MM.1S (cell line): ENCODE measurements around the gene RIOK3.

Source experiments
- DNase-seq: peaks from one replicate; pipeline ENCODE4 v3.0.0-alpha.2; 2015
- H2AFZ ChIP-seq: fragments of 300-600 bp; sonication (generic); 2 replicates; pipeline ENCODE4 v1.6.0; 2016; ENCODE audit warnings: antibody characterized with exemption, low read length
- H3F3A ChIP-seq: fragments of 300-600 bp; sonication (generic); 2 replicates; pipeline ENCODE4 v1.6.1; 2016; ENCODE audit warnings: mild to moderate bottlenecking, antibody characterized with exemption, low read length, moderate library complexity, mixed read lengths; ENCODE audit not compliant: insufficient read depth
- H3K27ac ChIP-seq: fragments of 300-600 bp; sonication (generic); 2 replicates; pipeline ENCODE4 v1.5.1; 2016; ENCODE audit warnings: mild to moderate bottlenecking, low read length
- H3K27me3 ChIP-seq: fragments of 300-600 bp; sonication (generic); replicated peaks from 2 replicates; pipeline ENCODE4 v1.6.0; 2016; ENCODE audit warnings: low read length; ENCODE audit not compliant: insufficient read depth
- H3K36me3 ChIP-seq: fragments of 300-600 bp; sonication (generic); replicated peaks from 2 replicates; pipeline ENCODE4 v1.6.1; 2016; ENCODE audit warnings: mild to moderate bottlenecking, low read length, mixed read lengths; ENCODE audit not compliant: insufficient read depth
- H3K4me1 ChIP-seq: fragments of 300-600 bp; sonication (generic); 2 replicates; pipeline ENCODE4 v1.6.1; 2016; ENCODE audit warnings: low read length, mixed read lengths
- H3K4me2 ChIP-seq: fragments of 300-600 bp; sonication (generic); 2 replicates; pipeline ENCODE4 v1.6.0; 2016; ENCODE audit warnings: low read depth, low read length
- H3K4me3 ChIP-seq: fragments of 300-600 bp; sonication (generic); 2 replicates; pipeline ENCODE4 v1.5.1; 2016; ENCODE audit warnings: low read length, mixed read lengths
- H3K79me2 ChIP-seq: fragments of 300-600 bp; sonication (generic); 2 replicates; pipeline ENCODE4 v1.6.1; 2016; ENCODE audit warnings: mixed run types, low read length, mixed read lengths
- H3K9ac ChIP-seq: fragments of 300-600 bp; sonication (generic); 2 replicates; pipeline ENCODE4 v1.6.1; 2016; ENCODE audit warnings: low read length, mixed read lengths
- H3K9me2 ChIP-seq: fragments of 300-600 bp; sonication (generic); replicated peaks from 2 replicates; pipeline ENCODE4 v1.6.1; 2016; ENCODE audit warnings: mild to moderate bottlenecking, low read length, mixed read lengths; ENCODE audit not compliant: insufficient read depth
- H3K9me3 ChIP-seq: fragments of 300-600 bp; sonication (generic); replicated peaks from 2 replicates; pipeline ENCODE4 v1.6.1; 2016; ENCODE audit warnings: mild to moderate bottlenecking, low read length, mixed read lengths; ENCODE audit not compliant: insufficient read depth
- H4K20me1 ChIP-seq: fragments of 300-600 bp; sonication (generic); 2 replicates; pipeline ENCODE4 v1.6.1; 2016; ENCODE audit warnings: mild to moderate bottlenecking, low read length, moderate library complexity, mixed read lengths; ENCODE audit not compliant: insufficient read depth
- EZH2 ChIP-seq: fragments of 300-600 bp; sonication (generic); optimal IDR thresholded peaks from 2 replicates; pipeline ENCODE3; 2017; ENCODE audit warnings: low read depth, mild to moderate bottlenecking, antibody characterized with exemption, low read length, mixed read lengths
- EZH2phosphoT487 ChIP-seq: fragments of 300-600 bp; sonication (generic); IDR thresholded peaks from 2 replicates; pipeline ENCODE4 v1.6.1; 2018; ENCODE audit warnings: antibody characterized with exemption, low read length
- TF ChIP-seq, protein P1 (sequence below): fragments of 300-600 bp; sonication (generic); IDR thresholded peaks from 2 replicates; pipeline ENCODE4 v1.5.1; 2016; ENCODE audit warnings: antibody characterized with exemption, low read length, mixed read lengths

The RIOK3 gene

DNA sequence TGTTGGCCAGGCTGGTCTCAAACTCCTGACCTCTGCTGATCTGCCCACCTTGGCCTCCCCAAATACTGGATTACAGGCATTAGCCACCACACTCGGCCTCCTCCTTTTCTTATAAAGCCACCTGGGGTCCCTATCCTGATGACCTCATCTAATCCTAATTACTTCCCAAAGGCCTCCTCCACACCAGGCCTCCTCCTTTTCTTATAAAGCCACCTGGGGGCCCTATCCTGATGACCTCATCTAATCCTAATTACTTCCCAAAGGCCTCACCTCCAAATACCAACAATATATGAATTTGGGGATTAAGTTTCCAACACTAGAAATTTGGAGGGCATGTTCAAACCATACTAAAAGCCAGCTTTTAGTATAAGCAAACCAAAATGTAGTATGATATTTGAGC, 40.6 kb downstream of the RIOK3 start:
- no peak for TF ChIP-seq EZH2
- TF ChIP-seq, protein P1, sequence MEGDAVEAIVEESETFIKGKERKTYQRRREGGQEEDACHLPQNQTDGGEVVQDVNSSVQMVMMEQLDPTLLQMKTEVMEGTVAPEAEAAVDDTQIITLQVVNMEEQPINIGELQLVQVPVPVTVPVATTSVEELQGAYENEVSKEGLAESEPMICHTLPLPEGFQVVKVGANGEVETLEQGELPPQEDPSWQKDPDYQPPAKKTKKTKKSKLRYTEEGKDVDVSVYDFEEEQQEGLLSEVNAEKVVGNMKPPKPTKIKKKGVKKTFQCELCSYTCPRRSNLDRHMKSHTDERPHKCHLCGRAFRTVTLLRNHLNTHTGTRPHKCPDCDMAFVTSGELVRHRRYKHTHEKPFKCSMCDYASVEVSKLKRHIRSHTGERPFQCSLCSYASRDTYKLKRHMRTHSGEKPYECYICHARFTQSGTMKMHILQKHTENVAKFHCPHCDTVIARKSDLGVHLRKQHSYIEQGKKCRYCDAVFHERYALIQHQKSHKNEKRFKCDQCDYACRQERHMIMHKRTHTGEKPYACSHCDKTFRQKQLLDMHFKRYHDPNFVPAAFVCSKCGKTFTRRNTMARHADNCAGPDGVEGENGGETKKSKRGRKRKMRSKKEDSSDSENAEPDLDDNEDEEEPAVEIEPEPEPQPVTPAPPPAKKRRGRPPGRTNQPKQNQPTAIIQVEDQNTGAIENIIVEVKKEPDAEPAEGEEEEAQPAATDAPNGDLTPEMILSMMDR, result no peak
- TF ChIP-seq EZH2phosphoT487, result no peak
- no peak overlapping the region for H3K4me2 ChIP-seq
- no peak overlapping the region for H2AFZ ChIP-seq

DNA sequence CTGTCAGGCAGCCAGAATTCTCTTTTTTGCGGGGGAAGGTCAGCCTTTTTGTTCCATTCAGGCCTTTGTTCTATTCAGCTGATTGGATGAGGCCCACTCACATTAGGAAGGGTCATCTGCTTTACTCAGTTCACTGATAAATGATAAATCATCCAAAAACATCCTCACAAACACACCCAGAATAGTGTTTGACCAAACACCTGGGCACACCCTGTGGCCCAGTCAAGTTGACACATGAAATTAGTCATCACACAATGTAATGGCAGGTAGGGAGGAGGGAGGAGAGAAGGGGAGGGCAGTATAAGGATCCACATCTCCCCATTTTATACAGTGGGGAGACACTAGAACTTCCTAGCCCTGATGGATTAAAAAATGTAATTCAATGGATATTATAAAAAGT, 41.9 kb downstream of the RIOK3 start:
- Histone ChIP-seq H3K79me2 (no peaks in the 10 kb centered on the region), H3K4me1 (peaks cover 11% of the 10 kb centered on the region; the same call in 1 of the 2 replicates), H3K4me2 (peak overlapping the region; percentile 18; the same call in 1 of the 2 replicates), H3K9me2 (no peaks in the 10 kb centered on the region), H3K9me3 (no peaks in the 10 kb centered on the region), H3K36me3 (no peaks in the 10 kb centered on the region), H3K27me3 (no peaks in the 10 kb centered on the region), H2AFZ (no peak overlapping the region), H3K9ac (no peak overlapping the region), H3F3A (no peaks in the 10 kb centered on the region), H3K27ac (peak overlapping the region; percentile 31; the same call in 1 of the 2 replicates), H4K20me1 (no peaks in the 10 kb centered on the region), H3K4me3 (no peak overlapping the region)
- DNase-seq, result no peak
- TF ChIP-seq EZH2 (no peak), EZH2phosphoT487 (no peak)
- TF ChIP-seq, protein P1, result no peak

More for the DNA sequence above, 40.6 kb downstream of the RIOK3 start:
- Histone ChIP-seq H4K20me1 (no peaks in the 10 kb centered on the region), H3K9me3 (no peaks in the 10 kb centered on the region), H3K9me2 (no peaks in the 10 kb centered on the region), H3F3A (peaks cover 2% of the 10 kb centered on the region; the same call in 1 of the 2 replicates), H3K4me1 (peaks cover 4% of the 10 kb centered on the region; the same call in 1 of the 2 replicates), H3K9ac (no peak overlapping the region), H3K36me3 (no peaks in the 10 kb centered on the region), H3K79me2 (no peaks in the 10 kb centered on the region), H3K27me3 (no peaks in the 10 kb centered on the region), H3K4me3 (no peak overlapping the region), H3K27ac (no peak overlapping the region)
- DNase-seq, result no peak

DNA sequence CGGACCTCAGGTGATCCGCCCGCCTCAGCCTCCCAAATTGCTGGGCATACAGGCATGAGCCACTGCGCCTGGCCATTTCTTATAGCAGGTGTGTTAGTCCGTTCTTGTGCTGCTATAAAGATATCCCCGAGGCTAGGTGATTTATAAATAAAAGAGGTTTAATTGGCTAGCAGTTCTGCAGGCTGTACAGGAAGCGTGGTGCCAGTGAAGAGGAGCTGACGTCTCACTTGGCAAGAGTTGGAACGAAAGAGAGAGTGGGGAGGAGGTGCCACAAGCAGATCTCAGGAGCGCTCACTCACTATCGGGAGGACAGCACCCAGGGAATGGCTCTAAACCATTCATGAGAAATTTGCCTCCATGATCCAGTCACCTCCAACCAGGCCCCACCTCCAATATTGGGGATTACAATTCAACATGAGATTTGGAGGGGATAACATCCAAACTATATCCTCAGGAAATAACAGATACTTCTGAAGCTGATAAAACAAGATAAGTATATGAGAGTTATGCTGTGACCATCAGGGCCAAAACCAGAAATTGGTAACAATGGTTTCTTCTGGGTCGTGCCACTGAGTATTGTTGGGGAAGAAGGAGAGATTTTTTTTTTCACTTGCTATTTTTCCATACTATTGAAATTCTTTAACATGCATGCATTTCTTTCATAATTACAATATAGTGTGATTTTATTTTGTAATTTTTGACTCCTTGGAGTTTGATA, 42.8 kb downstream of the RIOK3 start:
- no peaks in the 10 kb centered on the region for H4K20me1 ChIP-seq
- no peak overlapping the region for H2AFZ ChIP-seq
- no peaks in the 10 kb centered on the region for H3K79me2 ChIP-seq
- TF ChIP-seq EZH2, result no peak
- TF ChIP-seq, protein P1, result no peak
- TF ChIP-seq EZH2phosphoT487, result no peak
- no peaks in the 10 kb centered on the region for H3K27me3 ChIP-seq
- H3K4me2 ChIP-seq, result peak overlapping the region; percentile 18; the same call in 1 of the 2 replicates
- H3K9me2 ChIP-seq, result no peaks in the 10 kb centered on the region
- DNase-seq, result peak; percentile 49
- H3K9me3 ChIP-seq, result no peaks in the 10 kb centered on the region
- H3K9ac ChIP-seq, result no peak overlapping the region
- H3K36me3 ChIP-seq, result no peaks in the 10 kb centered on the region
- H3K4me3 ChIP-seq, result no peak overlapping the region
- peaks cover 11% of the 10 kb centered on the region; the same call in 1 of the 2 replicates for H3K4me1 ChIP-seq
- no peaks in the 10 kb centered on the region for H3F3A ChIP-seq
- peak overlapping the region; percentile 31; the same call in 1 of the 2 replicates for H3K27ac ChIP-seq
